A549 (cell line): ENCODE data around the gene GMDS. TPM values are rescaled to one million over a fixed set of nuclear protein-coding genes. Genes with fewer than 3 reads are reported as not detected.

ENCODE experiments used
- ATAC-seq, 2 experiments: fragments of 200-7000 bp in 1 of 2; fragments of >200 bp in 1 of 2; cut with Nextera tagmentation in 1 of 2; cut with Tn5 transposase in 1 of 2; 3 replicates each; pipeline versions ENCODE4 v1.8.0 to v1.9.1; 2018 to 2020; ENCODE audit warnings: mild to moderate bottlenecking in 1 of 2, moderate library complexity in 1 of 2
- CTCF ChIA-PET: fragments of 300-600 bp; sonication (Branson Sonifier 250); formaldehyde crosslinking; extraction: SDS; loops from one replicate; lab custom pipeline; 2021; ENCODE audit warnings: antibody characterized with exemption, inconsistent platforms; lab: Yijun Ruan, JAX
- POLR2A ChIA-PET: fragments of 350-600 bp; formaldehyde crosslinking; extraction: SDS; loops from one replicate; lab custom pipeline; 2021; ENCODE audit warnings: antibody characterized with exemption, inconsistent platforms; lab: Yijun Ruan, JAX
- DNase-seq, 2 experiments: peaks; one replicate each; pipeline versions ENCODE4 v3.0.0 to v3.0.0-alpha.2; 2011 to 2016; ENCODE audit warnings: low read depth in 1 of 2, low spot score in 1 of 2
- FAIRE-seq: peaks from 2 replicates; lab custom pipeline; 2011; peaks lifted over from hg19 to GRCh38; lab: Jason Lieb, UNC
- H3K27ac ChIP-seq, 2 experiments: fragments of >200 bp; sonication (Bioruptor Twin); formaldehyde crosslinking; 3 replicates each; pipeline ENCODE4 v1.5.1; 2016 to 2017
- H3K4me1 ChIP-seq: fragments of >200 bp; sonication (Bioruptor Twin); formaldehyde crosslinking; 3 replicates; pipeline ENCODE4 v1.6.1; 2016
- H3K4me2 ChIP-seq: fragments of >200 bp; sonication (Bioruptor Twin); formaldehyde crosslinking; 3 replicates; pipeline ENCODE4 v1.6.1; 2016
- H3K4me3 ChIP-seq: fragments of >200 bp; sonication (Bioruptor Twin); formaldehyde crosslinking; 3 replicates; pipeline ENCODE4 v1.5.1; 2016
- H3K9me3 ChIP-seq: fragments of >200 bp; sonication (Bioruptor Twin); formaldehyde crosslinking; 3 replicates; pipeline ENCODE4 v1.6.1; 2016
- CHD2 ChIP-seq: fragments of 150-350 bp; IDR thresholded peaks from 2 replicates; pipeline ENCODE4 v1.6.1; 2014; ENCODE audit warnings: low read length; ENCODE audit not compliant: partially characterized antibody
- CHD4 ChIP-seq: fragments of 200-600 bp; sonication (generic); IDR thresholded peaks from 2 replicates; pipeline ENCODE4 v1.6.1; 2016; ENCODE audit warnings: antibody characterized with exemption, mild to moderate bottlenecking, borderline replicate concordance
- EP300 ChIP-seq, 2 experiments: fragments of >200 bp; sonication (Bioruptor Twin); formaldehyde crosslinking; IDR thresholded peaks; 2 replicates in 1 of 2; 3 replicates in 1 of 2; pipeline ENCODE4 v1.6.1; 2016 to 2017
- ESRRA ChIP-seq: fragments of 150-350 bp; IDR thresholded peaks from 2 replicates; pipeline ENCODE4 v1.6.1; 2014; ENCODE audit warnings: mild to moderate bottlenecking, low read length, borderline replicate concordance
- FOSL2 ChIP-seq, 2 experiments: fragments of 450-650 bp in 1 of 2; fragments of >200 bp in 1 of 2; sonication (Bioruptor Twin) in 1 of 2; formaldehyde crosslinking; IDR thresholded peaks; 2 replicates each; pipeline versions ENCODE4 v1.5.0 to v1.6.1; 2016 to 2020; ENCODE audit warnings: mild to moderate bottlenecking in 1 of 2, moderate library complexity in 1 of 2
- HEYL ChIP-seq: fragments of 250-450 bp; sonication (Bioruptor Pico); IDR thresholded peaks from 2 replicates; pipeline ENCODE4 v1.8.0; 2021; ENCODE audit warnings: mild to moderate bottlenecking, moderate library complexity
- HOXA7 ChIP-seq: fragments of 250-450 bp; sonication (Bioruptor Pico); IDR thresholded peaks from 2 replicates; pipeline ENCODE4 v1.5.0; 2020; ENCODE audit warnings: mild to moderate bottlenecking, moderate library complexity
- KDM1A ChIP-seq: fragments of 200-600 bp; sonication (generic); IDR thresholded peaks from 2 replicates; pipeline ENCODE4 v1.6.1; 2016; ENCODE audit warnings: low read depth, mild to moderate bottlenecking
- KDM5A ChIP-seq: fragments of 200-600 bp; sonication (generic); IDR thresholded peaks from 2 replicates; pipeline ENCODE4 v1.6.1; 2016; ENCODE audit warnings: antibody characterized with exemption, mild to moderate bottlenecking
- MAFK ChIP-seq: fragments of 450-650 bp; IDR thresholded peaks from 2 replicates; pipeline ENCODE4 v1.6.1; 2014; ENCODE audit not compliant: partially characterized antibody
- NPAS2 ChIP-seq: fragments of 250-450 bp; sonication (Bioruptor Pico); IDR thresholded peaks from 2 replicates; pipeline ENCODE4 v1.8.0; 2022; ENCODE audit warnings: mild to moderate bottlenecking, moderate library complexity, borderline replicate concordance
- NR3C1 ChIP-seq: fragments of >200 bp; sonication (Bioruptor Twin); formaldehyde crosslinking; IDR thresholded peaks from 3 replicates; pipeline ENCODE4 v1.6.1; 2017
- PHF8 ChIP-seq: fragments of 200-600 bp; sonication (generic); IDR thresholded peaks from 2 replicates; pipeline ENCODE4 v1.6.1; 2016; ENCODE audit warnings: low read depth, mild to moderate bottlenecking, antibody characterized with exemption, moderate library complexity, borderline replicate concordance
- POLR2A ChIP-seq: IDR thresholded peaks from 2 replicates; pipeline ENCODE4 v1.6.1; 2012; ENCODE audit warnings: mild to moderate bottlenecking, low read length
- POLR2AphosphoS2 ChIP-seq: conservative IDR thresholded peaks from 2 replicates; pipeline ENCODE4 v1.6.1; 2012; ENCODE audit warnings: low read length, improper control_type of control experiment, inconsistent platforms
- RARB ChIP-seq: fragments of 250-450 bp; sonication (Bioruptor Pico); IDR thresholded peaks from 2 replicates; pipeline ENCODE4 v1.8.0; 2021; ENCODE audit warnings: mild to moderate bottlenecking, moderate library complexity
- RCOR1 ChIP-seq: fragments of 150-350 bp; IDR thresholded peaks from 2 replicates; pipeline ENCODE4 v1.6.1; 2014; ENCODE audit warnings: antibody characterized with exemption, low read length, low read depth
- TP53 ChIP-seq: fragments of 250-450 bp; sonication (Bioruptor Pico); IDR thresholded peaks from 2 replicates; pipeline ENCODE4 v1.5.0; 2021; ENCODE audit warnings: mild to moderate bottlenecking, moderate library complexity
- WGBS: methylation state at CpG from one replicate; pipeline ENCODE4 v1.1.6; 2017; ENCODE audit errors: missing lambda C conversion rate; 5-methylcytosine and 5-hydroxymethylcytosine counted together
- polyA plus RNA-seq, 4 experiments: library from polyadenylated mRNA; depleted of rRNA in 3 of 4; stranded (reverse); fragments of >200 nt; fragmentation: RNase III in 1 of 4; extraction: RNeasy Plus Mini Kit Qiagen cat#74134 plus additional on column Dnase treatment in 1 of 4; gene quantifications; 2 replicates in 3 of 4; 3 replicates in 1 of 4; pipeline ENCODE4 v1.2.3, GENCODE V29; 2011 to 2017
- TF ChIP-seq, protein P1 (sequence below): fragments of 250-450 bp; sonication (Bioruptor Pico); IDR thresholded peaks from 2 replicates; pipeline ENCODE4 v1.5.0; 2020; ENCODE audit warnings: low read depth, mild to moderate bottlenecking, moderate library complexity
- TF ChIP-seq, protein P2 (sequence below): fragments of 150-350 bp; IDR thresholded peaks from 2 replicates; pipeline ENCODE4 v1.6.1; 2014; ENCODE audit warnings: low read depth, mild to moderate bottlenecking, low read length
- TF ChIP-seq, protein P3 (sequence below): fragments of 200-600 bp; sonication (generic); IDR thresholded peaks from 2 replicates; pipeline ENCODE4 v1.6.1; 2016; ENCODE audit warnings: antibody characterized with exemption, mild to moderate bottlenecking, moderate library complexity
- TF ChIP-seq, protein P4 (sequence below): fragments of 250-450 bp; sonication (Bioruptor Pico); IDR thresholded peaks from 2 replicates; pipeline ENCODE4 v1.5.0; 2021; ENCODE audit warnings: mild to moderate bottlenecking, moderate library complexity, borderline replicate concordance

Gene GMDS
- polyA plus RNA-seq, 2 of the 4 experiments (the other 2 are of a cell fraction), result 9.9 to 12.4 TPM

DNA sequence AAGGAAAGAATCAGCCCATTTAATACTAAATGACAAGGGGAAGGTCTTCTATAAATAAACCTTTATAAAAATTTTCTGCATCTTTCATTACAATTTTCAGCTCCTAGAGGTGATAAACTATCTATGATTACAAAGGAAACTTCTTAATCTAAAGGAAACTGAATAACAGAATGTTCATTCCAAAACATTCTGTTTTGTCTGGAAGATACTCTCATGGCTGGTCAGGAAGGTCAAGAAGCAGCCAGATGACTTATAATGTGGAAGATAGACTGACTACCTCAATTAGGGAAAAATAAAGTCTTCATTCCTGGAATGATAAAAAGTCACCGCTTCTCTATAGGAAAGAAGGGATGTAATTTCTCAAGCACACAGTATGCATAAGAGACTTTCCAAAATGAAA lies 131.3 kb downstream of the GMDS start:
- Histone ChIP-seq H3K27ac (no peak overlapping the region), H3K4me1 (peaks cover 9% of the 10 kb centered on the region), H3K4me2 (no peak overlapping the region), H3K4me3 (no peak overlapping the region), H3K9me3 (no peaks in the 10 kb centered on the region)
- TF ChIP-seq, protein P1, sequence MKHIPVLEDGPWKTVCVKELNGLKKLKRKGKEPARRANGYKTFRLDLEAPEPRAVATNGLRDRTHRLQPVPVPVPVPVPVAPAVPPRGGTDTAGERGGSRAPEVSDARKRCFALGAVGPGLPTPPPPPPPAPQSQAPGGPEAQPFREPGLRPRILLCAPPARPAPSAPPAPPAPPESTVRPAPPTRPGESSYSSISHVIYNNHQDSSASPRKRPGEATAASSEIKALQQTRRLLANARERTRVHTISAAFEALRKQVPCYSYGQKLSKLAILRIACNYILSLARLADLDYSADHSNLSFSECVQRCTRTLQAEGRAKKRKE, result no peak
- FAIRE-seq (no peak), DNase-seq (no peak), ATAC-seq (no peak)
- CTCF ChIA-PET, result interaction anchor here (1.3 kb wide), 1 partner anchor 10 kb away, joined by 4 read pairs; no protein-coding TSS in a partner anchor
- 84% methylated on average over 1 of the region's 1 CpG for WGBS
- POLR2A ChIA-PET, result no interaction called here

DNA sequence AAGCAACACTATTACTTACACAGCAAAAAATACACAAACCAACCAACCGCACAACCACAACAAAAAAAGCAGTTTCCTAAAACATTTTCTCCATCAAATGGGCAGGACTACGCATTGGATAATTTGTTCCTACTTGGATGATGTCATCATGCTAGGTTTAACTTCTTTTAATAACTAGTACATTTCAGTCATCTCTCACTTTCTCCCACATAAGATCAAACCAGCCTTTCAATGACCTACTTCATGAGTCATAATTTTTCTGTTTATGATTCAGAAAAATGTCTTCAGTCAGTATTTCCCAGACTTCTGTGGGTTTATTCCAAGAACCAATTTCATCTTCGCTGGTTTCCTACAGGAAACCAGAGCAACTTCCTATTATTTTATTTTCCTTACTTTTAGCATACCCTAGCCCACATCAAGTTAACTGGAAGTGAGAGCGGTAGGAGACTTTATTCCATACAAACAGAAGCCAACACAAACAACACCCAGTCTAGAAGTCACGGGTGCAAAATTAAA lies 134.2 kb downstream of the GMDS start:
- no peak overlapping the region for H3K4me3 ChIP-seq
- ChIA-PET CTCF (interaction anchor here (0.6 kb wide), 1 partner anchor 515 kb away, joined by 3 read pairs; no protein-coding TSS in a partner anchor), POLR2A (no interaction called here)
- peaks cover 9% of the 10 kb centered on the region for H3K4me1 ChIP-seq
- DNase-seq (peak in 1 of 2 experiments; percentile 6), ATAC-seq (no peak), FAIRE-seq (no peak)
- H3K27ac ChIP-seq, result no peak overlapping the region
- H3K4me2 ChIP-seq, result 0 out of 3 replicates have a peak overlapping the region, but pooled peaks have one; percentile 26
- no peak for TF ChIP-seq HEYL
- no peak for TF ChIP-seq FOSL2 (IDR thresholded peaks at IDR 0.05)
- peak; percentile 66 for TF ChIP-seq FOSL2 (CRISPR knock-in tag; IDR thresholded peaks at IDR 0.05)
- no peaks in the 10 kb centered on the region for H3K9me3 ChIP-seq
- 95% methylated on average over 5 of the region's 5 CpGs for WGBS

DNA sequence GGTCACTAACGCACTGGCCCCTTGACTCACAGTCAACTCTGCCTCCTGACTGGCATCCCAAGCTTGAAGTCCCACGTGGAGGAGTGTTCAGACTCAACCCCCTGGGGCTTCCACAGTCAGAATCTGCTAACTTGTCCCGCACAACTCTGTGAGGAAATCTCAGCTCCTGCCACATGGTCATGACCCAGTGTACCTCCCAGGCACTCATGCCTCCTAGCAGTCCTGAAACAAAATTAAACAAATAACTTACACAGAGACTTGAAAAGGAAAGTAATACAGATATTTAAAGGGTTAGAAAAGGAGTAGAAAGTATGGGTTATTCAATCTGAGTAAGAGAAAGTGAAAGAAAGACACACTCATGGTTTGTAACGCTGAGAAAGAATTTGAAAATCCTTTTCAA lies 134.9 kb downstream of the GMDS start:
- Histone ChIP-seq H3K9me3 (no peaks in the 10 kb centered on the region), H3K4me1 (peaks cover 9% of the 10 kb centered on the region), H3K4me2 (no peak overlapping the region), H3K27ac (no peak overlapping the region), H3K4me3 (no peak overlapping the region)
- TF ChIP-seq NPAS2, result no peak
- no peak for TF ChIP-seq CHD2
- no peak for TF ChIP-seq PHF8
- TF ChIP-seq POLR2A, result no peak
- no peak for TF ChIP-seq EP300 (IDR thresholded peaks at IDR 0.05)
- TF ChIP-seq RARB (CRISPR knock-in tag), result no peak
- no peak for TF ChIP-seq HOXA7 (CRISPR knock-in tag)
- no peak for TF ChIP-seq TP53 (CRISPR knock-in tag)
- TF ChIP-seq CHD4, result no peak
- TF ChIP-seq, protein P2, sequence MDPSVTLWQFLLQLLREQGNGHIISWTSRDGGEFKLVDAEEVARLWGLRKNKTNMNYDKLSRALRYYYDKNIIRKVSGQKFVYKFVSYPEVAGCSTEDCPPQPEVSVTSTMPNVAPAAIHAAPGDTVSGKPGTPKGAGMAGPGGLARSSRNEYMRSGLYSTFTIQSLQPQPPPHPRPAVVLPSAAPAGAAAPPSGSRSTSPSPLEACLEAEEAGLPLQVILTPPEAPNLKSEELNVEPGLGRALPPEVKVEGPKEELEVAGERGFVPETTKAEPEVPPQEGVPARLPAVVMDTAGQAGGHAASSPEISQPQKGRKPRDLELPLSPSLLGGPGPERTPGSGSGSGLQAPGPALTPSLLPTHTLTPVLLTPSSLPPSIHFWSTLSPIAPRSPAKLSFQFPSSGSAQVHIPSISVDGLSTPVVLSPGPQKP, result no peak
- TF ChIP-seq NR3C1, result no peak
- TF ChIP-seq KDM1A, result no peak
- TF ChIP-seq KDM5A, result no peak
- TF ChIP-seq ESRRA, result no peak
- TF ChIP-seq RCOR1, result no peak
- TF ChIP-seq, protein P3, sequence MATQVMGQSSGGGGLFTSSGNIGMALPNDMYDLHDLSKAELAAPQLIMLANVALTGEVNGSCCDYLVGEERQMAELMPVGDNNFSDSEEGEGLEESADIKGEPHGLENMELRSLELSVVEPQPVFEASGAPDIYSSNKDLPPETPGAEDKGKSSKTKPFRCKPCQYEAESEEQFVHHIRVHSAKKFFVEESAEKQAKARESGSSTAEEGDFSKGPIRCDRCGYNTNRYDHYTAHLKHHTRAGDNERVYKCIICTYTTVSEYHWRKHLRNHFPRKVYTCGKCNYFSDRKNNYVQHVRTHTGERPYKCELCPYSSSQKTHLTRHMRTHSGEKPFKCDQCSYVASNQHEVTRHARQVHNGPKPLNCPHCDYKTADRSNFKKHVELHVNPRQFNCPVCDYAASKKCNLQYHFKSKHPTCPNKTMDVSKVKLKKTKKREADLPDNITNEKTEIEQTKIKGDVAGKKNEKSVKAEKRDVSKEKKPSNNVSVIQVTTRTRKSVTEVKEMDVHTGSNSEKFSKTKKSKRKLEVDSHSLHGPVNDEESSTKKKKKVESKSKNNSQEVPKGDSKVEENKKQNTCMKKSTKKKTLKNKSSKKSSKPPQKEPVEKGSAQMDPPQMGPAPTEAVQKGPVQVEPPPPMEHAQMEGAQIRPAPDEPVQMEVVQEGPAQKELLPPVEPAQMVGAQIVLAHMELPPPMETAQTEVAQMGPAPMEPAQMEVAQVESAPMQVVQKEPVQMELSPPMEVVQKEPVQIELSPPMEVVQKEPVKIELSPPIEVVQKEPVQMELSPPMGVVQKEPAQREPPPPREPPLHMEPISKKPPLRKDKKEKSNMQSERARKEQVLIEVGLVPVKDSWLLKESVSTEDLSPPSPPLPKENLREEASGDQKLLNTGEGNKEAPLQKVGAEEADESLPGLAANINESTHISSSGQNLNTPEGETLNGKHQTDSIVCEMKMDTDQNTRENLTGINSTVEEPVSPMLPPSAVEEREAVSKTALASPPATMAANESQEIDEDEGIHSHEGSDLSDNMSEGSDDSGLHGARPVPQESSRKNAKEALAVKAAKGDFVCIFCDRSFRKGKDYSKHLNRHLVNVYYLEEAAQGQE, result no peak
- TF ChIP-seq MAFK, result no peak
- TF ChIP-seq, protein P4, sequence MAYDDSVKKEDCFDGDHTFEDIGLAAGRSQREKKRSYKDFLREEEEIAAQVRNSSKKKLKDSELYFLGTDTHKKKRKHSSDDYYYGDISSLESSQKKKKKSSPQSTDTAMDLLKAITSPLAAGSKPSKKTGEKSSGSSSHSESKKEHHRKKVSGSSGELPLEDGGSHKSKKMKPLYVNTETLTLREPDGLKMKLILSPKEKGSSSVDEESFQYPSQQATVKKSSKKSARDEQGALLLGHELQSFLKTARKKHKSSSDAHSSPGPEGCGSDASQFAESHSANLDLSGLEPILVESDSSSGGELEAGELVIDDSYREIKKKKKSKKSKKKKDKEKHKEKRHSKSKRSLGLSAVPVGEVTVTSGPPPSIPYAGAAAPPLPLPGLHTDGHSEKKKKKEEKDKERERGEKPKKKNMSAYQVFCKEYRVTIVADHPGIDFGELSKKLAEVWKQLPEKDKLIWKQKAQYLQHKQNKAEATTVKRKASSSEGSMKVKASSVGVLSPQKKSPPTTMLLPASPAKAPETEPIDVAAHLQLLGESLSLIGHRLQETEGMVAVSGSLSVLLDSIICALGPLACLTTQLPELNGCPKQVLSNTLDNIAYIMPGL, result no peak
- TF ChIP-seq POLR2AphosphoS2, result no peak
- ChIA-PET CTCF (no interaction called here), POLR2A (no interaction called here)
- ATAC-seq, result no peak
- 70% methylated on average over 4 of the region's 4 CpGs for WGBS
- DNase-seq, result no peak
- no peak for FAIRE-seq
